ENCODE data around the gene GALNT12. TPM values are rescaled to one million over a fixed set of nuclear protein-coding genes. Genes with fewer than 3 reads are reported as not detected.
A peak's percentile ranks its signal among the peaks of the same experiment; 100 is the strongest.

Gene GALNT12
- total RNA-seq, 6 experiments from 2014 or later = 0.07 to 0.32 (median 0.15) TPM; not detected in 2

DNA sequence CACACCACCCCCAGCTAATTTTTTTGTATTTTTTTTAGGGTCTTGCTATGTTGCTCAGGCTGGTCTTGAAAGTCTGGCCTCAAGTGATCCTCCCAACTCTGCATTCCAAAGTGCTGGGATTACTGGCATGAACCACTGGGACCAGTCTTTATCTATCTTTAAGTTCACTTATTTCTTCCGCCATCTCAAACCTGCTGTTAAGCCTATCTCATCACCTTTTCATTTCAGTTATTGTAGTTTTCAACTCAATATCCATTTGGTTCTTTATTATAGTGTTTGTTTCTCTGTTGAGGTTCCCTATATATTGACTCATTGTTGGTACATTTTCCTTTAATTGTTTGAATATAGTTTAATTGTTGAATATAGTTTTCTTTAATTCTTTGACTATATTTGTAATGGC, 48.1 kb downstream of the GALNT12 start:
- no peak overlapping the region for H3K27ac Mint-ChIP-seq
- H3K4me1 Mint-ChIP-seq (ENCODE audit: low read depth) = peaks cover 49% of the 10 kb centered on the region
- no peak overlapping the region for H3K4me3 Mint-ChIP-seq
- TF ChIP-seq, protein P1, sequence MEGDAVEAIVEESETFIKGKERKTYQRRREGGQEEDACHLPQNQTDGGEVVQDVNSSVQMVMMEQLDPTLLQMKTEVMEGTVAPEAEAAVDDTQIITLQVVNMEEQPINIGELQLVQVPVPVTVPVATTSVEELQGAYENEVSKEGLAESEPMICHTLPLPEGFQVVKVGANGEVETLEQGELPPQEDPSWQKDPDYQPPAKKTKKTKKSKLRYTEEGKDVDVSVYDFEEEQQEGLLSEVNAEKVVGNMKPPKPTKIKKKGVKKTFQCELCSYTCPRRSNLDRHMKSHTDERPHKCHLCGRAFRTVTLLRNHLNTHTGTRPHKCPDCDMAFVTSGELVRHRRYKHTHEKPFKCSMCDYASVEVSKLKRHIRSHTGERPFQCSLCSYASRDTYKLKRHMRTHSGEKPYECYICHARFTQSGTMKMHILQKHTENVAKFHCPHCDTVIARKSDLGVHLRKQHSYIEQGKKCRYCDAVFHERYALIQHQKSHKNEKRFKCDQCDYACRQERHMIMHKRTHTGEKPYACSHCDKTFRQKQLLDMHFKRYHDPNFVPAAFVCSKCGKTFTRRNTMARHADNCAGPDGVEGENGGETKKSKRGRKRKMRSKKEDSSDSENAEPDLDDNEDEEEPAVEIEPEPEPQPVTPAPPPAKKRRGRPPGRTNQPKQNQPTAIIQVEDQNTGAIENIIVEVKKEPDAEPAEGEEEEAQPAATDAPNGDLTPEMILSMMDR (IDR thresholded peaks at IDR 0.05) = no peak
- DNase-seq = no peak
- H3K9me3 Mint-ChIP-seq = no peaks in the 10 kb centered on the region
- H3K36me3 Mint-ChIP-seq (ENCODE audit: low read depth) = 0 out of 2 replicates have a peak, but pooled peaks cover 5% of the 10 kb centered on the region
- H3K27me3 Mint-ChIP-seq (ENCODE audit: insufficient read depth) = peaks cover 7% of the 10 kb centered on the region; the same call in 1 of the 2 replicates

DNA sequence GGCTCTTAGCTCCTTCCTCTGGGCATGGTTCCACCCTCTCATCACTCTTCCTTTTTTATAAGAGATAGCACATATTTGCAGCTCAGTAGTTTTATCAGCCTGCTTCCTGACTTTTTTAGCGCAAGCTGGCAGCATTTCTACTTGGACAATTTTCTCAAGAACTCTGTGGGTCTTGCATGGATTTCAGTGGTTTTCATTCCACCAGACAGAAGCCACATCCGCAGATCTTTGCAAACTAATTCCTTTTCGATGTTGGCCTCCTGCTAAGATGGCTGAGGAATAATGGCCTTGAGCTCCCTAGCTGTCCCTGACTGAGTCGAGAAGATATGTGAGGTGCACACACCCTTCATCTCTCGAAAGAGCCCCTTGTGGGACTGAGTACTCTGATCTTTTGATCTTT, 49.5 kb downstream of the GALNT12 start:
- peaks cover 54% of the 10 kb centered on the region for H3K4me1 Mint-ChIP-seq (ENCODE audit: low read depth)
- TF ChIP-seq, protein P1 (IDR thresholded peaks at IDR 0.05) = no peak
- H3K4me3 Mint-ChIP-seq = no peak overlapping the region
- DNase-seq = no peak
- peaks cover 11% of the 10 kb centered on the region for H3K27me3 Mint-ChIP-seq (ENCODE audit: insufficient read depth)
- 0 out of 2 replicates have a peak, but pooled peaks cover 5% of the 10 kb centered on the region for H3K36me3 Mint-ChIP-seq (ENCODE audit: low read depth)
- H3K27ac Mint-ChIP-seq = no peak overlapping the region
- H3K9me3 Mint-ChIP-seq = no peaks in the 10 kb centered on the region

DNA sequence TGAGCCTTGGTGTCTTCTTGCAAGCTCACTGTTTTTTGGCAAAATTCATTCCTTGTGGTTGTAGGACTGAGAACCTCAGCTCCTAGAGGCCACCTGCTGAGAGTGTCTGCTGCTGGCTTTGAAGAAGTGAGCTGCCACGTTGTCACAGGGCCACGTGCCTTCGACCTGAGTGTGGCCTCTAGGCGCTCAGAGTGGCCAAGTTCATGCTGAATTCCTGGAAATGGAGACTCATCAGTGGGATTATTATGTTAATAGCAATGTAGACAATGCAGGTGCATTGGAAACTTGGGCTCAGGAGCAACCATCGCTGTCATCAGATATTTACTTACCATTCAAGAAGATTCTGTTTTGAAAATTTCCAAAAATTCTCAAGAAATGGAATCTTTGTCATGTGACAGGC, 52.5 kb downstream of the GALNT12 start:
- no peak for DNase-seq
- Mint-ChIP-seq H3K4me3 (no peak overlapping the region), H3K36me3 (ENCODE audit: low read depth) (0 out of 2 replicates have a peak, but pooled peaks cover 5% of the 10 kb centered on the region), H3K27me3 (ENCODE audit: insufficient read depth) (peaks cover 17% of the 10 kb centered on the region), H3K27ac (no peak overlapping the region), H3K4me1 (ENCODE audit: low read depth) (peaks cover 54% of the 10 kb centered on the region), H3K9me3 (no peaks in the 10 kb centered on the region)
- TF ChIP-seq, protein P1 (IDR thresholded peaks at IDR 0.05) = no peak

DNA sequence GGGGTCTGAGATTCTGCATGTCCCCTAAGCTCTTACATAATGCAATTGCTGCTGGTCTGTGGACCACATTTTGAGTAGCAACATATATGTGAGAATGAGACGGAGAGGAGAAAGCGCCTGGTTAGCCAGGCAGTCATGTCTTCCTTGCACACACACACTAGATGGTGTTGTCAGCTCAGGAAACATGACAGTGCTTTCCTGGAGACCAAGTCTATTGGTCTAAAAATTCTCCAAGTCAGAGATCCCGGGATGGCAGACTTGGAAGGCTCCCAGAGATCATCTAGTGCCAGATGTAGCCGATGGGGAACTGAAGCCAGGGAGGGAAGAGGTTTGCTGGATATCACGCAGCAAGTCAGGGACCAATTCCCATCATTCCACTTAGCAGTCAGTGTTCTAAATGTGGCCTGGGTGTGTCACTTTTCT, 53.4 kb downstream of the GALNT12 start:
- peak; percentile 93 for DNase-seq
- Mint-ChIP-seq H3K36me3 (ENCODE audit: low read depth) (0 out of 2 replicates have a peak, but pooled peaks cover 3% of the 10 kb centered on the region), H3K27ac (peak overlapping the region; percentile 69), H3K4me1 (ENCODE audit: low read depth) (peaks cover 47% of the 10 kb centered on the region), H3K4me3 (no peak overlapping the region), H3K9me3 (no peaks in the 10 kb centered on the region), H3K27me3 (ENCODE audit: insufficient read depth) (peaks cover 17% of the 10 kb centered on the region)
- TF ChIP-seq, protein P1 (IDR thresholded peaks at IDR 0.05) = peak; percentile 72

DNA sequence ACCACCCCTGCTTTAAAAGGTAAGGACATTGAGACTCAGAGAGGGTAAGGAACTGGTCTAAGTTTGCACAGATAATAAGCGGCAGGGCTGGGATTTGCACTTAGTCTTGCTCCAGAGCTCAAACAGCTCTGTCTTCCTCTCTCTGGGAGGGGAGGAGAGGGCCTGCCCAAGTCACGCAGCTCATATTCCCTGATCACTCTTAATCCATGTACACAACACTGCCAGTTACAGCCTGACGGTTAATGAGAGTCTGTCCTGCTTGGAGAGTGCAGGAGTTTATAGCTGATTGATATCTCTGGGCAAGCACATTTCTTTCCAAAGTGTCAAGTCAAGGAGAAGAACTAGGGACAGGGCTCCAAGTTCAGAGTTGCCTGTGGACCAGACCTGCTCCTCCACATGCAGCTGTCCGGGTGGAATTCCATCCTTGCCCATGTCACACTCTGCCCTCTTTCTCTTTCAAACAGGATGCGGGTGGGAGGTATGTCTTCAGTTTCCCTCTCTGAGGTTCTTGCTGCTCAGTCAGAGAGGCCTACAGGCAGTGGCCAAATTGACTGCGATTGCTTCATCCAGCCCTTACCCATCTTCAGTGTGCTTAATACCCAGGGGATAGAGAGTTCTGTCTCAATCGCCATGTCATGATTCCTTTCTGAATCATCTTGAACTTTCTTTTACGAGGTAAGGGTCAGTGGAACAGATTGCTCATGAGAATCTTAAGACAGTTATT, 54.5 kb downstream of the GALNT12 start:
- peak overlapping the region; percentile 59 for H3K4me3 Mint-ChIP-seq
- H3K36me3 Mint-ChIP-seq (ENCODE audit: low read depth) = no peaks in the 10 kb centered on the region
- peak; percentile 95 for DNase-seq
- H3K27me3 Mint-ChIP-seq (ENCODE audit: insufficient read depth) = peaks cover 12% of the 10 kb centered on the region
- H3K9me3 Mint-ChIP-seq = no peaks in the 10 kb centered on the region
- TF ChIP-seq, protein P1 (IDR thresholded peaks at IDR 0.05) = no peak
- peaks cover 55% of the 10 kb centered on the region for H3K4me1 Mint-ChIP-seq (ENCODE audit: low read depth)
- H3K27ac Mint-ChIP-seq = peak overlapping the region; percentile 94
